MM.1S (cell line): ENCODE results near the gene ARID4B.
"Not testable (repeated sequence)": the region's sequence is repeated elsewhere in the genome, so short reads cannot be mapped to it uniquely, and the experiment has no call there.

ENCODE experiments used
- DNase-seq: peaks from one replicate; pipeline ENCODE4 v3.0.0-alpha.2; 2015
- H2AFZ ChIP-seq: fragments of 300-600 bp; sonication (generic); 2 replicates; pipeline ENCODE4 v1.6.0; 2016; ENCODE audit warnings: antibody characterized with exemption, low read length
- H3F3A ChIP-seq: fragments of 300-600 bp; sonication (generic); 2 replicates; pipeline ENCODE4 v1.6.1; 2016; ENCODE audit warnings: mild to moderate bottlenecking, antibody characterized with exemption, low read length, moderate library complexity, mixed read lengths; ENCODE audit not compliant: insufficient read depth
- H3K27ac ChIP-seq: fragments of 300-600 bp; sonication (generic); 2 replicates; pipeline ENCODE4 v1.5.1; 2016; ENCODE audit warnings: mild to moderate bottlenecking, low read length
- H3K27me3 ChIP-seq: fragments of 300-600 bp; sonication (generic); replicated peaks from 2 replicates; pipeline ENCODE4 v1.6.0; 2016; ENCODE audit warnings: low read length; ENCODE audit not compliant: insufficient read depth
- H3K36me3 ChIP-seq: fragments of 300-600 bp; sonication (generic); replicated peaks from 2 replicates; pipeline ENCODE4 v1.6.1; 2016; ENCODE audit warnings: mild to moderate bottlenecking, low read length, mixed read lengths; ENCODE audit not compliant: insufficient read depth
- H3K4me1 ChIP-seq: fragments of 300-600 bp; sonication (generic); 2 replicates; pipeline ENCODE4 v1.6.1; 2016; ENCODE audit warnings: low read length, mixed read lengths
- H3K4me2 ChIP-seq: fragments of 300-600 bp; sonication (generic); 2 replicates; pipeline ENCODE4 v1.6.0; 2016; ENCODE audit warnings: low read depth, low read length
- H3K4me3 ChIP-seq: fragments of 300-600 bp; sonication (generic); 2 replicates; pipeline ENCODE4 v1.5.1; 2016; ENCODE audit warnings: low read length, mixed read lengths
- H3K79me2 ChIP-seq: fragments of 300-600 bp; sonication (generic); 2 replicates; pipeline ENCODE4 v1.6.1; 2016; ENCODE audit warnings: mixed run types, low read length, mixed read lengths
- H3K9ac ChIP-seq: fragments of 300-600 bp; sonication (generic); 2 replicates; pipeline ENCODE4 v1.6.1; 2016; ENCODE audit warnings: low read length, mixed read lengths
- H3K9me2 ChIP-seq: fragments of 300-600 bp; sonication (generic); replicated peaks from 2 replicates; pipeline ENCODE4 v1.6.1; 2016; ENCODE audit warnings: mild to moderate bottlenecking, low read length, mixed read lengths; ENCODE audit not compliant: insufficient read depth
- H3K9me3 ChIP-seq: fragments of 300-600 bp; sonication (generic); replicated peaks from 2 replicates; pipeline ENCODE4 v1.6.1; 2016; ENCODE audit warnings: mild to moderate bottlenecking, low read length, mixed read lengths; ENCODE audit not compliant: insufficient read depth
- H4K20me1 ChIP-seq: fragments of 300-600 bp; sonication (generic); 2 replicates; pipeline ENCODE4 v1.6.1; 2016; ENCODE audit warnings: mild to moderate bottlenecking, low read length, moderate library complexity, mixed read lengths; ENCODE audit not compliant: insufficient read depth
- CTCF ChIP-seq: fragments of 300-600 bp; sonication (generic); IDR thresholded peaks from 2 replicates; pipeline ENCODE4 v1.5.1; 2016; ENCODE audit warnings: antibody characterized with exemption, low read length, mixed read lengths
- EZH2 ChIP-seq: fragments of 300-600 bp; sonication (generic); optimal IDR thresholded peaks from 2 replicates; pipeline ENCODE3; 2017; ENCODE audit warnings: low read depth, mild to moderate bottlenecking, antibody characterized with exemption, low read length, mixed read lengths
- EZH2phosphoT487 ChIP-seq: fragments of 300-600 bp; sonication (generic); IDR thresholded peaks from 2 replicates; pipeline ENCODE4 v1.6.1; 2018; ENCODE audit warnings: antibody characterized with exemption, low read length

ARID4B gene

GRCh38 chr1:235315173-235315572 is 12.8 kb downstream of the ARID4B start:
- no peak overlapping the region for H3K4me2 ChIP-seq
- H3K9ac ChIP-seq: no peak overlapping the region
- H3K36me3 ChIP-seq: 0 out of 2 replicates have a peak, but pooled peaks cover 3% of the 10 kb centered on the region
- no peak overlapping the region for H2AFZ ChIP-seq
- peaks cover 2% of the 10 kb centered on the region; the same call in 1 of the 2 replicates for H3F3A ChIP-seq
- no peak for DNase-seq
- H3K4me3 ChIP-seq: no peak overlapping the region
- H3K9me2 ChIP-seq: no peaks in the 10 kb centered on the region
- 0 out of 2 replicates have a peak, but pooled peaks cover 6% of the 10 kb centered on the region for H3K4me1 ChIP-seq
- no peaks in the 10 kb centered on the region for H3K27me3 ChIP-seq
- H3K79me2 ChIP-seq: peaks cover 96% of the 10 kb centered on the region
- no peaks in the 10 kb centered on the region for H3K9me3 ChIP-seq
- TF ChIP-seq CTCF: no peak
- TF ChIP-seq EZH2phosphoT487: no peak
- TF ChIP-seq EZH2: no peak
- peaks cover 3% of the 10 kb centered on the region for H4K20me1 ChIP-seq
- H3K27ac ChIP-seq: no peak overlapping the region

- Histone ChIP-seq H3K79me2 (peaks cover 88% of the 10 kb centered on the region), H3K4me3 (no peak overlapping the region), H3K4me1 (0 out of 2 replicates have a peak, but pooled peaks cover 6% of the 10 kb centered on the region), H3F3A (peaks cover 2% of the 10 kb centered on the region; the same call in 1 of the 2 replicates), H2AFZ (no peak overlapping the region), H3K9me3 (no peaks in the 10 kb centered on the region), H3K9me2 (no peaks in the 10 kb centered on the region), H3K36me3 (0 out of 2 replicates have a peak, but pooled peaks cover 3% of the 10 kb centered on the region), H3K27ac (no peak overlapping the region), H4K20me1 (peaks cover 3% of the 10 kb centered on the region), H3K4me2 (no peak overlapping the region), H3K27me3 (no peaks in the 10 kb centered on the region), H3K9ac (no peak overlapping the region)
- no peak for TF ChIP-seq CTCF
- no peak for TF ChIP-seq EZH2phosphoT487
- no peak for TF ChIP-seq EZH2
- no peak for DNase-seq
These were observed 13.9 kb downstream of the ARID4B start for GRCh38 chr1:235313931-235314678.

- DNase-seq: no peak
- H3K4me1 ChIP-seq: 0 out of 2 replicates have a peak, but pooled peaks cover 6% of the 10 kb centered on the region
- H2AFZ ChIP-seq: no peak overlapping the region
- TF ChIP-seq CTCF (no peak), EZH2phosphoT487 (no peak), EZH2 (no peak)
- no peak overlapping the region for H3K4me3 ChIP-seq
- no peak overlapping the region for H3K27ac ChIP-seq
- H3K9me3 ChIP-seq: no peaks in the 10 kb centered on the region
- H3K9ac ChIP-seq: no peak overlapping the region
- H3K27me3 ChIP-seq: no peaks in the 10 kb centered on the region
- peaks cover 3% of the 10 kb centered on the region for H4K20me1 ChIP-seq
- H3K36me3 ChIP-seq: 0 out of 2 replicates have a peak, but pooled peaks cover 3% of the 10 kb centered on the region
- H3K79me2 ChIP-seq: peaks cover 79% of the 10 kb centered on the region
- H3K9me2 ChIP-seq: no peaks in the 10 kb centered on the region
- H3F3A ChIP-seq: peaks cover 2% of the 10 kb centered on the region; the same call in 1 of the 2 replicates
- no peak overlapping the region for H3K4me2 ChIP-seq
These were observed 14.7 kb downstream of the ARID4B start for GRCh38 chr1:235313262-235313661.

DNA sequence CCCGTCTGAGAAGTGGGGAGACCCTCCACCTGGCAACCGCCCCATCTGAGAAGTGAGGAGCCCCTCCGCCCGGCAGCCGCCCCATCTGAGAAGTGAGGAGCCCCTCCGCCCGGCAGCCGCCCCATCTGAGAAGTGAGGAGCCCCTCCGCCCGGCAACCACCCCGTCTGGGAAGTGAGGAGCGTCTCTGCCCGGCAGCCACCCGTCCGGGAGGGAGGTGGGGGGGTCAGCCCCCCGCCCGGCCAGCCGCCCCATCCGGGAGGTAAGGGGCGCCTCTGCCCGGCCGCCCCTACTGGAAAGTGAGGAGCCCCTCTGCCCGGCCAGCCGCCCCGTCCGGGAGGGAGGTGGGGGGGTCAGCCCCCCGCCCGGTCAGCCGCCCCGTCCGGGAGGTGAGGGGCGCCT is 18.8 kb downstream of the ARID4B start:
- not testable (repeated sequence) for H3K9me3 ChIP-seq, H2AFZ ChIP-seq, H3K9me2 ChIP-seq, H4K20me1 ChIP-seq, H3K27me3 ChIP-seq, H3K27ac ChIP-seq, H3K4me1 ChIP-seq, H3K9ac ChIP-seq, H3K36me3 ChIP-seq, H3F3A ChIP-seq, DNase-seq, H3K4me2 ChIP-seq, H3K4me3 ChIP-seq
- H3K79me2 ChIP-seq: peaks cover 80% of the 10 kb centered on the region
